GM23338 (cell line): ENCODE data around the gene FAM117A. TPM values are rescaled to one million over a fixed set of nuclear protein-coding genes. Genes with fewer than 3 reads are reported as not detected.

Source experiments
- ATAC-seq: fragments of 200-7000 bp; cut with Tn5 transposase; 3 replicates; pipeline ENCODE4 v1.9.1; 2020
- DNase-seq: peaks from one replicate; pipeline ENCODE4 v3.0.0-alpha.2; 2015; ENCODE audit warnings: low spot score
- H2AFZ ChIP-seq: fragments of 200-600 bp; sonication (generic); 2 replicates; pipeline ENCODE4 v1.8.0; 2016; ENCODE audit warnings: antibody characterized with exemption, mild to moderate bottlenecking, moderate library complexity
- H3F3A ChIP-seq: fragments of 200-600 bp; sonication (generic); replicated peaks from 2 replicates; pipeline ENCODE4 v1.8.0; 2017; ENCODE audit warnings: antibody characterized with exemption, mixed run types, low read depth
- H3K27ac ChIP-seq: fragments of 200-600 bp; sonication (generic); 2 replicates; pipeline ENCODE4 v1.6.1; 2016; ENCODE audit warnings: low read depth
- H3K27me3 ChIP-seq: fragments of 200-600 bp; sonication (generic); 2 replicates; pipeline ENCODE4 v1.8.0; 2016; ENCODE audit warnings: mild to moderate bottlenecking, mixed run types, moderate library complexity; ENCODE audit not compliant: insufficient read depth
- H3K36me3 ChIP-seq: fragments of 200-600 bp; sonication (generic); 2 replicates; pipeline ENCODE4 v1.8.0; 2016; ENCODE audit warnings: mild to moderate bottlenecking; ENCODE audit not compliant: insufficient read depth
- H3K4me1 ChIP-seq: fragments of 200-600 bp; sonication (generic); 2 replicates; pipeline ENCODE4 v1.8.0; 2016; ENCODE audit warnings: mild to moderate bottlenecking, moderate library complexity; ENCODE audit not compliant: insufficient read depth
- H3K4me2 ChIP-seq: fragments of 200-600 bp; sonication (generic); 2 replicates; pipeline ENCODE4 v1.7.1; 2017; ENCODE audit warnings: mixed run types
- H3K4me3 ChIP-seq: fragments of 200-600 bp; sonication (generic); 2 replicates; pipeline ENCODE4 v1.6.1; 2016; ENCODE audit warnings: mixed run types
- H3K79me2 ChIP-seq: fragments of 200-600 bp; sonication (generic); replicated peaks from 2 replicates; pipeline ENCODE4 v1.8.0; 2017; ENCODE audit warnings: mild to moderate bottlenecking; ENCODE audit not compliant: insufficient read depth
- H3K9me2 ChIP-seq: fragments of 200-600 bp; sonication (generic); 2 replicates; pipeline ENCODE4 v1.8.0; 2017; ENCODE audit not compliant: insufficient read depth
- H4K20me1 ChIP-seq: fragments of 200-600 bp; sonication (generic); replicated peaks from 2 replicates; pipeline ENCODE4 v1.8.0; 2017; ENCODE audit warnings: mild to moderate bottlenecking; ENCODE audit not compliant: insufficient read depth
- H3K27ac Mint-ChIP-seq: 2 replicates; pipeline ENCODE4 v1.8.0; 2020; ENCODE audit warnings: inconsistent platforms, mild to moderate bottlenecking, moderate library complexity, mixed read lengths
- H3K27me3 Mint-ChIP-seq: 3 replicates; pipeline ENCODE4 v1.8.0; 2022; ENCODE audit warnings: low read depth, mild to moderate bottlenecking, moderate library complexity, mixed read lengths, inconsistent platforms; ENCODE audit not compliant: insufficient read depth, poor library complexity
- H3K36me3 Mint-ChIP-seq: 3 replicates; pipeline ENCODE4 v1.8.0; 2021; ENCODE audit warnings: low read depth, mild to moderate bottlenecking, inconsistent platforms, moderate library complexity, mixed read lengths
- H3K4me1 Mint-ChIP-seq: 3 replicates; pipeline ENCODE4 v1.8.0; 2020; ENCODE audit warnings: mild to moderate bottlenecking, inconsistent platforms, mixed read lengths
- H3K4me3 Mint-ChIP-seq: 3 replicates; pipeline ENCODE4 v1.8.0; 2021; ENCODE audit warnings: moderate library complexity, mild to moderate bottlenecking, inconsistent platforms, mixed read lengths
- H3K9me3 Mint-ChIP-seq: 3 replicates; pipeline ENCODE4 v1.8.0; 2020; ENCODE audit warnings: moderate library complexity, mild to moderate bottlenecking, inconsistent platforms, mixed read lengths
- CREB1 ChIP-seq: fragments of 250-450 bp; sonication (Bioruptor Pico); IDR thresholded peaks from 2 replicates; pipeline ENCODE4 v1.5.0; 2020; ENCODE audit warnings: low read depth, mild to moderate bottlenecking, moderate library complexity
- CTCF ChIP-seq, 2 experiments: fragments of 200-600 bp in 1 of 2; sonication (generic) in 1 of 2; conservative IDR thresholded peaks; 2 replicates each; pipeline versions ENCODE4 v1.5.1 to v1.6.1; 2016 to 2017; ENCODE audit warnings: antibody characterized with exemption in 2 of 2, low read depth in 2 of 2, mild to moderate bottlenecking in 2 of 2, moderate library complexity in 1 of 2
- ETS1 ChIP-seq: IDR thresholded peaks from 2 replicates; pipeline ENCODE4 v1.6.1; 2016; ENCODE audit warnings: antibody characterized with exemption
- EZH2 ChIP-seq: fragments of 200-600 bp; sonication (generic); IDR thresholded peaks from one replicate; pipeline ENCODE4 v1.8.0; 2017; ENCODE audit warnings: antibody characterized with exemption, mild to moderate bottlenecking, low read depth; ENCODE audit not compliant: unreplicated experiment
- EZH2phosphoT487 ChIP-seq: fragments of 200-600 bp; sonication (generic); IDR thresholded peaks from one replicate; pipeline ENCODE4 v1.8.1; 2018; ENCODE audit warnings: antibody characterized with exemption; ENCODE audit not compliant: unreplicated experiment
- JUNB ChIP-seq: IDR thresholded peaks from one replicate; pipeline ENCODE4 v1.6.1; 2016; ENCODE audit warnings: antibody characterized with exemption; ENCODE audit not compliant: unreplicated experiment
- NANOG ChIP-seq: IDR thresholded peaks from 2 replicates; pipeline ENCODE4 v1.6.1; 2016; ENCODE audit warnings: antibody characterized with exemption, borderline replicate concordance
- POLR2AphosphoS5 ChIP-seq: IDR thresholded peaks from 2 replicates; pipeline ENCODE4 v1.6.1; 2016; ENCODE audit warnings: antibody characterized with exemption, low read depth
- STAT1 ChIP-seq: IDR thresholded peaks from one replicate; pipeline ENCODE4 v1.6.1; 2016; ENCODE audit warnings: antibody characterized with exemption; ENCODE audit not compliant: unreplicated experiment
- ZNF114 ChIP-seq: fragments of 250-450 bp; sonication (Bioruptor Pico); IDR thresholded peaks from 2 replicates; pipeline ENCODE4 v1.5.0; 2020; ENCODE audit warnings: mild to moderate bottlenecking, moderate library complexity
- ZNF331 ChIP-seq: fragments of 250-450 bp; sonication (Bioruptor Pico); IDR thresholded peaks from 2 replicates; pipeline ENCODE4 v1.5.0; 2020; ENCODE audit warnings: low read depth, mild to moderate bottlenecking, moderate library complexity
- ZNF462 ChIP-seq: fragments of 250-450 bp; sonication (Bioruptor Pico); IDR thresholded peaks from 2 replicates; pipeline ENCODE4 v1.5.0; 2020; ENCODE audit warnings: mild to moderate bottlenecking, moderate library complexity
- polyA plus RNA-seq: library from polyadenylated mRNA; unstranded; fragments of >200 nt; fragmentation: Nextera tagmentation; extraction: Ambion mirVana; gene quantifications from 2 replicates; pipeline ENCODE4 v1.2.1, GENCODE V29; 2016
- total RNA-seq: library from RNA; depleted of rRNA; stranded (reverse); fragments of >200 nt; shearing (Covaris generic); gene quantifications from 2 replicates; pipeline ENCODE4 v1.2.3, GENCODE V29; 2014
- TF ChIP-seq, protein P1 (sequence below): IDR thresholded peaks from one replicate; pipeline ENCODE4 v1.6.1; 2018; ENCODE audit warnings: antibody characterized with exemption; ENCODE audit not compliant: unreplicated experiment

Gene FAM117A
- total and polyA plus RNA-seq, 2 experiments from 2014 or later = 21.3 to 46.4 TPM

DNA sequence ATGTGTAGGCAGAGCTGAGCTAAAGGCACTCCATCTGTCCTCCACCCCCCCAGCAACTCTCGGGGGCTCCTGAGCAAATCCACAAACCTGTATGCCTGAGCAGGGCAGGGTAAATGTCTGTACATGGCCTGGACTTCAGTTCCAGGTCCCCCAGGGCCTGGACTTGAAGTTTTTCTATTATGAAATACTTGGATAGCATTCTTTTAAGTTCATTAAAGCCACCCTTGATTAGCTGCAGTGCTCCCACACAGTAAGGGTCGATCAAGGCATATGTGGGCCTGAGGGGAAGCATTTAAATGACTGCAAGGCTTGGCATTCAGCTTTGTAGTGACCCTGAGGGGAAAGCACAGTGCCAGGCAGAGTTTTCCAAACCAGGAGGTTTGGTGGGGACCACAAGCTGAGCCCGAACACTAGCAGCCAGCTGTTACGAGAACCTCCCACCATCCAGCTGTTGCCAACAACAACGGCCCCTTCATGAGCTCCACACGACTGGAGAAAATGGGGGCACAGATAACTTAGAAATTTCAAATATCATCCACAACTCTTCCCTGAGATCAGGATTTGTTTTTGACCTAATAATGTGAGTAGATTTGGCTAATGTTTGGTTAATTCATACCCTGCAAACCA lies 6.7 kb downstream of the FAM117A start:
- Histone ChIP-seq H3K4me2 (no peak overlapping the region), H3K4me1 (peaks cover 32% of the 10 kb centered on the region), H3K27ac (no peak overlapping the region), H3K27me3 (no peaks in the 10 kb centered on the region), H2AFZ (no peak overlapping the region), H3K36me3 (no peaks in the 10 kb centered on the region), H3F3A (no peaks in the 10 kb centered on the region), H3K4me3 (no peak overlapping the region), H4K20me1 (peaks cover 71% of the 10 kb centered on the region), H3K9me2 (no peaks in the 10 kb centered on the region), H3K79me2 (peaks cover 100% of the 10 kb centered on the region)
- peaks cover 49% of the 10 kb centered on the region for H3K4me1 Mint-ChIP-seq
- H3K4me3 Mint-ChIP-seq = no peak overlapping the region
- no peak overlapping the region; the same call in 1 of the 2 replicates for H3K27ac Mint-ChIP-seq
- H3K9me3 Mint-ChIP-seq = no peaks in the 10 kb centered on the region; the same call in 2 of the 3 replicates
- H3K36me3 Mint-ChIP-seq = peaks cover 11% of the 10 kb centered on the region; the same call in 2 of the 3 replicates
- peaks cover 3% of the 10 kb centered on the region for H3K27me3 Mint-ChIP-seq
- TF ChIP-seq CREB1 (CRISPR knock-in tag) = no peak
- TF ChIP-seq, protein P1, sequence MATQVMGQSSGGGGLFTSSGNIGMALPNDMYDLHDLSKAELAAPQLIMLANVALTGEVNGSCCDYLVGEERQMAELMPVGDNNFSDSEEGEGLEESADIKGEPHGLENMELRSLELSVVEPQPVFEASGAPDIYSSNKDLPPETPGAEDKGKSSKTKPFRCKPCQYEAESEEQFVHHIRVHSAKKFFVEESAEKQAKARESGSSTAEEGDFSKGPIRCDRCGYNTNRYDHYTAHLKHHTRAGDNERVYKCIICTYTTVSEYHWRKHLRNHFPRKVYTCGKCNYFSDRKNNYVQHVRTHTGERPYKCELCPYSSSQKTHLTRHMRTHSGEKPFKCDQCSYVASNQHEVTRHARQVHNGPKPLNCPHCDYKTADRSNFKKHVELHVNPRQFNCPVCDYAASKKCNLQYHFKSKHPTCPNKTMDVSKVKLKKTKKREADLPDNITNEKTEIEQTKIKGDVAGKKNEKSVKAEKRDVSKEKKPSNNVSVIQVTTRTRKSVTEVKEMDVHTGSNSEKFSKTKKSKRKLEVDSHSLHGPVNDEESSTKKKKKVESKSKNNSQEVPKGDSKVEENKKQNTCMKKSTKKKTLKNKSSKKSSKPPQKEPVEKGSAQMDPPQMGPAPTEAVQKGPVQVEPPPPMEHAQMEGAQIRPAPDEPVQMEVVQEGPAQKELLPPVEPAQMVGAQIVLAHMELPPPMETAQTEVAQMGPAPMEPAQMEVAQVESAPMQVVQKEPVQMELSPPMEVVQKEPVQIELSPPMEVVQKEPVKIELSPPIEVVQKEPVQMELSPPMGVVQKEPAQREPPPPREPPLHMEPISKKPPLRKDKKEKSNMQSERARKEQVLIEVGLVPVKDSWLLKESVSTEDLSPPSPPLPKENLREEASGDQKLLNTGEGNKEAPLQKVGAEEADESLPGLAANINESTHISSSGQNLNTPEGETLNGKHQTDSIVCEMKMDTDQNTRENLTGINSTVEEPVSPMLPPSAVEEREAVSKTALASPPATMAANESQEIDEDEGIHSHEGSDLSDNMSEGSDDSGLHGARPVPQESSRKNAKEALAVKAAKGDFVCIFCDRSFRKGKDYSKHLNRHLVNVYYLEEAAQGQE = no peak
- TF ChIP-seq EZH2 = no peak
- TF ChIP-seq ETS1 = no peak
- TF ChIP-seq ZNF462 = no peak
- TF ChIP-seq ZNF331 = no peak
- no peak for TF ChIP-seq EZH2phosphoT487
- no peak for TF ChIP-seq NANOG
- no peak for TF ChIP-seq POLR2AphosphoS5
- TF ChIP-seq STAT1 = no peak
- no peak for TF ChIP-seq ZNF114
- no peak for TF ChIP-seq JUNB
- no peak for TF ChIP-seq CTCF (conservative IDR thresholded peaks at IDR 0.05; ENCODE audit: low read depth in 2 of 2)
- DNase-seq = no peak
- no peak for ATAC-seq
